ENCODE data around the gene HHLA2. TPM values are rescaled to one million over a fixed set of nuclear protein-coding genes. Genes with fewer than 3 reads are reported as not detected.

The HHLA2 gene
- total RNA-seq, 4 donors from 2014 or later: not detected

DNA sequence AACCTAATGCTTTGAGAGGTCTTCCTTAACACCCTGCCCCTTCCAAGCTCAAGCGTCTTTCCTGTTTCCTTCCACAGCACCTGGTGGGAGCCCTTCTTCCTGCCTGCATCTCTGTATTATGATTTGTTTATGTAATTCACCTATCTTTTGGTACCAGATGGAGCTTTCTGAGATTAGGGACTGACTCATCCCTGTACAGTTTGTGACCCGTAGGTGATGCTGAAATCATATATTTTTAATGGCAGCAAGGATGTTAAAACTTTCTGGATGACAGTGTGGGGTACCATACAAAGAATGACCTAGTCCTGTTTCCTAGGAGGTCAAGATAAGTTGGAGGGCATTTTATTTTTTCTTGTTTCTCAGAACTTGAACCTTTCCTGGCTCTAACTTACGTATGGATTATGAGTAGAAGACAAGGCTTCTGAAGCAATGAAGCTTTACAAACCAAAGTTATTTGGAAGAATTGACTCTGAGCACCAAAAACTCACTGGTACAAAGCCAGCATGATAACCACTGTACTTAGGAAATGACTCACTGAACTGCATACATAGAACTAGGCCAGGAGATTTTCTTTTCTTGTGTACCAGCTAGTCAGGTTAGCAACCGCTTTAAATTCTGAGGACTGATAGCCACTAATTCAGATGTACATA lies 46.6 kb downstream of the HHLA2 start:
- Histone ChIP-seq H3K4me3 (no peak overlapping the region), H3K27ac (no peak overlapping the region), H3K9me3 (no peaks in the 10 kb centered on the region), H3K4me1 (no peaks in the 10 kb centered on the region), H3K27me3 (no peaks in the 10 kb centered on the region), H3K36me3 (no peaks in the 10 kb centered on the region)
- TF ChIP-seq POLR2A (IDR thresholded peaks at IDR 0.05) (no peak), POLR2AphosphoS5 (IDR thresholded peaks at IDR 0.05) (no peak), EP300 (IDR thresholded peaks at IDR 0.05) (no peak), CTCF (IDR thresholded peaks at IDR 0.05) (no peak)
- 70 to 81% methylated on average over 3 of the region's 4 CpGs for WGBS, 2 donors (ENCODE audit: low coverage in 1 of 2)
- ATAC-seq: no peak

DNA sequence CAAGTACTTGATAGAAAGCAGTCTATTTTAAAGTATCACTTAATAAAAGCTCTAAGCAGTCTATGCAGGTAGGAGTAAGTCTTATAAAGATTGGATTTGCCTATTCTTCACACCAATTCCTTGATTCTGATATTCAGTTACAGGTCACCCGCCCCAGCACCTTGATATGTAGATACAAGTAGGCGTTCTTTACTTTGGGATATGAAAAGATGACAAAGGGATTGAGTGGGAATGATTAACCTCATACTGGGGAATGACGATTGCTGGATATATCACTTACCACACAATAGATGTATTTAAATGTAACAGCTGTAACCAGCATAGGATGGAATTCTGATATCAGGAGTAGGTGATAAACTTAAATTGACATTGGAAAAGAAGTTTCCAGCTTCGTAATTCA lies 47.1 kb downstream of the HHLA2 start:
- no peak for ATAC-seq
- TF ChIP-seq POLR2A (IDR thresholded peaks at IDR 0.05) (no peak), EP300 (IDR thresholded peaks at IDR 0.05) (no peak), POLR2AphosphoS5 (IDR thresholded peaks at IDR 0.05) (no peak), CTCF (IDR thresholded peaks at IDR 0.05) (no peak)
- WGBS, 2 donors (ENCODE audit: low coverage in 1 of 2): 83 to 93% methylated on average over 4 of the region's 4 CpGs
- no peaks in the 10 kb centered on the region for H3K4me1 ChIP-seq
- H3K9me3 ChIP-seq: no peaks in the 10 kb centered on the region
- H3K27ac ChIP-seq: no peak overlapping the region
- no peak overlapping the region for H3K4me3 ChIP-seq
- no peaks in the 10 kb centered on the region for H3K36me3 ChIP-seq
- H3K27me3 ChIP-seq: no peaks in the 10 kb centered on the region

DNA sequence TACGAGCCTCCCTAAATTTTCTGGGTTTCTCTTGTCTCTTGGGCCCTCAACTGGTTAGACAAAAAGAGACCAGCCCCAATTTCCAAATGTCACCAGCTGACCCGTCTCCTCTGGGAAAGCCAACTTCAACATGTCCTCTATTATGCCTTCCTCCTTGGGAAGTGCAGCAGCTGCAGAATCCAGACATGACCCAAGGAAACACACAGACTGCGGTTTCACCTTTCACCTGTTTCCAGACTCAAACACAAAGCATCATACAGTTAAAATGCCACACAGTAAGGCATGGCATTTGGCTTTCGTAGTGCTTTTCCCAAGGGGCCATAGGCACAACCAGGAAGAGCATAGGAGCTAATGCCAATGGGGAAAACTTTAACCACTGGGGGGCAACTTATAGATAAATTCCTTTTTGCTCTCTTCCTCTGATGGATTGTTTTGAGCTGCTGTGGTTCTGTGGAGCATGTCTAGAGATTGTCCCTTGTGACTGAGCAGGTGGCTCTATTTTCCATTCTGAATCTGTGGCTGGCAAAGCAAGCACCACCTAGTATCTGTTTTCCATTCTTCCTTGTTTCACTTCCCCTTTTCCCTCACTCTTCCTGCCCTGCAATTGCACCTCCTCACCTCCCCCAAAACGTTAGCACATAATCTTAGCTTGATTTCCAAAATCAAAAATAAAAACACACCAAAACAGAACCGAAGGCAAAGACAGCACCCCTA lies 49.3 kb downstream of the HHLA2 start:
- no peak for ATAC-seq
- 37 to 65% methylated on average over 6 of the region's 6 CpGs for WGBS, 2 donors (ENCODE audit: low coverage in 1 of 2)
- Histone ChIP-seq H3K36me3 (no peaks in the 10 kb centered on the region), H3K27ac (no peak overlapping the region), H3K9me3 (no peaks in the 10 kb centered on the region), H3K4me3 (no peak overlapping the region), H3K4me1 (no peaks in the 10 kb centered on the region), H3K27me3 (no peaks in the 10 kb centered on the region)
- no peak for TF ChIP-seq POLR2A (IDR thresholded peaks at IDR 0.05)
- no peak for TF ChIP-seq POLR2AphosphoS5 (IDR thresholded peaks at IDR 0.05)
- TF ChIP-seq EP300 (IDR thresholded peaks at IDR 0.05): no peak
- no peak for TF ChIP-seq CTCF (IDR thresholded peaks at IDR 0.05)

DNA sequence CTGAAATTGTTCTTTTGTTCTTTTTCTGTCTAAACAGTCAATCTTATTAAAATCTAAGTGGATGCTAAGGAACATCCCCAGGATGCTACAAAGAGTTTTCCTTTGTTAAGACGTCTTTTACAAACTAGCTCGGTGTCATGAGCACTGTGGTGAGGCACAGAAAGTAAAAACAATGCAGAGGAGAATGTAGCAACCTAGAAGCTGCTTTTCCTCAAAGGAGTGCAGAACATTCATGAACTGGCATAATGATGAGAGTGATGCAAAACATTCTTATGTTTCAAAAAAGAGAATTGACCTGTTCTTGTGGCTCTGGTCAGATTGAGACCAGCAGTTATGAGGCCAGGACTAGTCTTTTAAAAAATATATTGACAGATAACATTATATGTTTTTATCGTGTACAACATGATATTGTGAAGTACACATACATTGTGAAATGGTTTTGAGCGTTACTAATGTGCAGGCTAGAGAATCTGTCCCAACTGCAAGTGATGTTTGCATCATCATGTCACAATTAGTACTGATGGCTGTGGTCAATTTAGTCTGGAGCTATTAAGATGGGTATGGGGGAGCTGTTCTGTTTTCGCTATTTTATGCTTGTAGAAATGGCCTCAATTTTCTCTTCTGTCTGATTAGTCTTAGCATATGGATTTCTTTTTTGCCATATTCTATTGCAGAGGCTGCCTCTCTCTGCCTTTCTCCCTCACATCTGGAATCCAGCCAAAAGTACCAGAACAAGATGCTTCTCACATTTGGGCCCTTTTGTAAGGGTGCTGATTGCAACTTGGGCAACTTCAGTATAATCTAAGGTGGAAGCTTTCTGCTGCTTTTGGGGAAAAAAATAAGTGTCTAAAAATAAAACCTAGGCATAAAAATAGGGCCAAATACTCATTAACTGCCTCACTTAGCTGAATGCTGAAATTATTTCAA lies 50.2 kb downstream of the HHLA2 start:
- Histone ChIP-seq H3K4me1 (no peaks in the 10 kb centered on the region), H3K9me3 (no peaks in the 10 kb centered on the region), H3K36me3 (no peaks in the 10 kb centered on the region), H3K27me3 (no peaks in the 10 kb centered on the region), H3K27ac (no peak overlapping the region), H3K4me3 (no peak overlapping the region)
- ATAC-seq: no peak
- WGBS, 2 donors (ENCODE audit: low coverage in 1 of 2): 80 to 90% methylated on average over 5 of the region's 5 CpGs
- TF ChIP-seq CTCF (IDR thresholded peaks at IDR 0.05): no peak
- no peak for TF ChIP-seq POLR2AphosphoS5 (IDR thresholded peaks at IDR 0.05)
- TF ChIP-seq POLR2A (IDR thresholded peaks at IDR 0.05): no peak
- TF ChIP-seq EP300 (IDR thresholded peaks at IDR 0.05): no peak

All from gastroesophageal sphincter (tissue), 4 donors.